GM23248 (cell line): Measurements from ENCODE around the gene LDB2. TPM values are rescaled to one million over a fixed set of nuclear protein-coding genes. Genes with fewer than 3 reads are reported as not detected.

ENCODE experiments used
- DNase-seq: peaks from one replicate; pipeline ENCODE4 v3.0.0-alpha.2; 2015
- H2AFZ ChIP-seq: fragments of 200-600 bp; sonication (generic); 2 replicates; pipeline ENCODE4 v1.6.1; 2016; ENCODE audit warnings: antibody characterized with exemption
- H3F3A ChIP-seq: fragments of 200-600 bp; sonication (generic); 2 replicates; pipeline ENCODE4 v1.6.1; 2016; ENCODE audit warnings: mild to moderate bottlenecking, antibody characterized with exemption, mixed run types; ENCODE audit not compliant: insufficient read depth
- H3K27ac ChIP-seq: fragments of 200-600 bp; sonication (generic); 2 replicates; pipeline ENCODE4 v1.5.1; 2016; ENCODE audit warnings: mild to moderate bottlenecking
- H3K27me3 ChIP-seq: fragments of 200-600 bp; sonication (generic); replicated peaks from 2 replicates; pipeline ENCODE4 v1.6.1; 2016; ENCODE audit warnings: mild to moderate bottlenecking; ENCODE audit not compliant: insufficient read depth
- H3K36me3 ChIP-seq: fragments of 200-600 bp; sonication (generic); 2 replicates; pipeline ENCODE4 v1.6.1; 2016; ENCODE audit warnings: low read depth, mild to moderate bottlenecking
- H3K4me1 ChIP-seq: fragments of 200-600 bp; sonication (generic); 2 replicates; pipeline ENCODE4 v1.6.1; 2016; ENCODE audit warnings: mild to moderate bottlenecking; ENCODE audit not compliant: insufficient read depth
- H3K4me2 ChIP-seq: fragments of 200-600 bp; sonication (generic); one replicate; pipeline ENCODE4 v1.6.1; 2016; ENCODE audit warnings: mild to moderate bottlenecking; ENCODE audit not compliant: unreplicated experiment
- H3K4me3 ChIP-seq: fragments of 200-600 bp; sonication (generic); 2 replicates; pipeline ENCODE4 v1.5.1; 2016; ENCODE audit warnings: mild to moderate bottlenecking
- H3K79me2 ChIP-seq: fragments of 200-600 bp; sonication (generic); 2 replicates; pipeline ENCODE4 v1.6.1; 2016; ENCODE audit warnings: mild to moderate bottlenecking; ENCODE audit not compliant: insufficient read depth
- H3K9ac ChIP-seq: fragments of 200-600 bp; sonication (generic); 2 replicates; pipeline ENCODE4 v1.6.1; 2016; ENCODE audit warnings: mild to moderate bottlenecking
- H3K9me2 ChIP-seq: fragments of 200-600 bp; sonication (generic); 2 replicates; pipeline ENCODE4 v1.6.1; 2016; ENCODE audit warnings: mixed run types, mild to moderate bottlenecking, moderate library complexity; ENCODE audit not compliant: insufficient read depth
- H3K9me3 ChIP-seq: fragments of 200-600 bp; sonication (generic); one replicate; pipeline ENCODE4 v1.6.1; 2017; ENCODE audit warnings: low read depth
- H4K20me1 ChIP-seq: fragments of 200-600 bp; sonication (generic); 2 replicates; pipeline ENCODE4 v1.6.0; 2016; ENCODE audit not compliant: insufficient read depth
- EZH2 ChIP-seq: fragments of 200-600 bp; sonication (generic); IDR thresholded peaks from 2 replicates; pipeline ENCODE4 v1.6.1; 2018; ENCODE audit warnings: antibody characterized with exemption, mild to moderate bottlenecking; ENCODE audit not compliant: insufficient read depth, poor library complexity, severe bottlenecking
- EZH2phosphoT487 ChIP-seq: fragments of 200-600 bp; sonication (generic); IDR thresholded peaks from 2 replicates; pipeline ENCODE4 v1.6.1; 2018; ENCODE audit warnings: antibody characterized with exemption, moderate library complexity, mild to moderate bottlenecking, low read depth; ENCODE audit not compliant: insufficient read depth
- WGBS, 2 experiments: methylation state at CpG; one replicate each; pipeline ENCODE4 v1.1.6; 2015 to 2017; ENCODE audit warnings: low lambda C conversion rate in 2 of 2, low coverage in 1 of 2; ENCODE audit errors: missing lambda C conversion rate in 2 of 2; 5-methylcytosine and 5-hydroxymethylcytosine counted together
- in situ Hi-C: fragments of 300-500 bp; cut with MboI; formaldehyde crosslinking; loops from 2 replicates; pipeline ENCODE4 v1.15.0; 2020
- polyA plus RNA-seq: library from polyadenylated mRNA; unstranded; fragments of >200 nt; fragmentation: Nextera tagmentation; extraction: Ambion mirVana; gene quantifications from 2 replicates; pipeline ENCODE4 v1.2.1, GENCODE V29; 2016
- total RNA-seq: library from RNA; depleted of rRNA; stranded (reverse); fragments of >200 nt; shearing (Covaris generic); gene quantifications from 2 replicates; pipeline ENCODE4 v1.2.3, GENCODE V29; 2014

Gene LDB2
- total and polyA plus RNA-seq, 2 experiments from 2014 or later, result 52.8 to 76.6 TPM

DNA sequence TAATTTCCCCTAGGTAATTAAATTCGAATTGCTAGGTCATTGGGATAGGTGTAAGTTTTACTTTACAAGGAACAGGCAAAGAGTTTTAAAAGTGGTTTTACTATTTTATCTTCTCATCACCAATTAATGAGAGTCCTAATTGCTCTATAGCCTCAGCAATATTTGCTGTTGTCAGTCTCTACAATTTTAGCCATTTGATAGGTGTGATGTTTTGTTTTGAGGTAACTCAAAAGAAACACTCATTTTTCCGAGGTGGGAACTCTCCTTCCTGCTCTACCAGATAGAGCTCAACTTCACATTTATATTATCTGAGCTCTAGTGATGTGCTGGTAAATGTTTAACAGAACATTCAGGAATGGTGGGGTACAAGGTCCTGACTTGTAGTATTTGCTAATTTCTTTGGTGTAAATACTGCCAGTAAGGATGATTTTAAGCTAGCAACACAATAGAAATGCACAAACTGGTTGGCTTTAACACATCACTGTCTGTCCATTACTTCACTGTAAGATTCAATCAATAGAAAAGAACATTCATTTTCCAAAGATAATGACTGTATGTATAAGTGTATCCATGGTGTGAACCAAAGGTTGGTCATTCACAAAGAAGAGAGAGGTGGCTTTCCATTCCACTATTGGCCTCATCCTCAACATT is 62.7 kb downstream of the LDB2 start:
- no peaks in the 10 kb centered on the region for H3K9me3 ChIP-seq
- H3K27ac ChIP-seq, result no peak overlapping the region
- no peaks in the 10 kb centered on the region for H3K27me3 ChIP-seq
- in situ Hi-C loops, result no loop called here
- TF ChIP-seq EZH2 (no peak), EZH2phosphoT487 (no peak)
- no peaks in the 10 kb centered on the region for H3K9me2 ChIP-seq
- H4K20me1 ChIP-seq, result no peaks in the 10 kb centered on the region
- 94 to 95% methylated on average over 2 of the region's 2 CpGs for WGBS, 2 experiments
- no peak overlapping the region for H3K4me3 ChIP-seq
- H3K9ac ChIP-seq, result no peak overlapping the region
- H3F3A ChIP-seq, result peaks cover 4% of the 10 kb centered on the region; the same call in 1 of the 2 replicates
- no peak overlapping the region for H3K4me2 ChIP-seq
- H3K36me3 ChIP-seq, result no peaks in the 10 kb centered on the region
- H2AFZ ChIP-seq, result no peak overlapping the region
- no peak for DNase-seq
- peaks cover 8% of the 10 kb centered on the region; the same call in 1 of the 2 replicates for H3K4me1 ChIP-seq
- peaks cover 78% of the 10 kb centered on the region for H3K79me2 ChIP-seq

DNA sequence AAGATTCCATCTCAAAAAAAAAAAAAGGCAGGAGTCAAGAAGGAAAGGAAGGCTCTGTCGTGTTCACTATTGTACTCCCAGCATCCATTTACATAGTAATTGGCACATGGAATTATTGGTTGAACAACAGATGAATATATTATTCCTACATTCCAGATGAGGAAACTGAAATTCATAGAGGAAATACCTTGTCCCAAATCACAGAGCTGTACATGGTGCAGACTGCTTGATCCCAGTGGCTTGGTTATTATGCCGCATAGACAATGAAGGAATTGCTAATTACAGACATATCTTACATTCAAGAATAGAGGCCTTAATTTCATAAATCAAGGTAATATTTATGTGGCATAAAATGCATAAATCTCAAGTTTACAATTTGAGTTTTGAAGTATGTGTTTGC is 63.6 kb downstream of the LDB2 start:
- 98 to 100% methylated on average over 2 of the region's 2 CpGs for WGBS, 2 experiments
- Histone ChIP-seq H2AFZ (no peak overlapping the region), H3K4me1 (peaks cover 8% of the 10 kb centered on the region; the same call in 1 of the 2 replicates), H3K9me3 (no peaks in the 10 kb centered on the region), H3K9ac (no peak overlapping the region), H3K79me2 (peaks cover 78% of the 10 kb centered on the region), H3K27me3 (no peaks in the 10 kb centered on the region), H3K4me3 (no peak overlapping the region), H3K36me3 (no peaks in the 10 kb centered on the region), H3F3A (peaks cover 4% of the 10 kb centered on the region; the same call in 1 of the 2 replicates), H4K20me1 (no peaks in the 10 kb centered on the region), H3K9me2 (no peaks in the 10 kb centered on the region), H3K4me2 (no peak overlapping the region), H3K27ac (no peak overlapping the region)
- DNase-seq, result no peak
- in situ Hi-C loops, result no loop called here
- no peak for TF ChIP-seq EZH2
- TF ChIP-seq EZH2phosphoT487, result no peak

DNA sequence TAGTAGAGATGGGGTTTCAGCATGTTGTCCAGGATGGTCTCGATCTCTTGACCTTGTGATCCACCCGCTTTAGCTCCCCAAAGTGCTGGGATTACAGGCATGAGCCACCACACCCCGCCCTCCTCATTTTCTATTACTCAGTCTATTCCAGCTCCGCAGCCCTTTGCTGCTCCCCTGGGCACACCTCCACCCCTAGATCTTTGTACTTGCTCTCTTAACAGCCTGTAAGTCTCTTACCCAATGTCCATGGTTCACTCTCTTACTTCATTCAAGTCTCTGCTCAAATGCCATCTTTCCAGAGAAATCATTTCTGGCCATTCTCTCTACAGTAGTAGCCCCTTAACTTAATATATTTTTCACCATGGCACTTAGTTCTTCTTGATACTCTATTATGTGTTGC is 64.7 kb downstream of the LDB2 start:
- peaks cover 67% of the 10 kb centered on the region for H3K79me2 ChIP-seq
- H3K9me3 ChIP-seq, result no peaks in the 10 kb centered on the region
- H3K9ac ChIP-seq, result no peak overlapping the region
- H3K4me1 ChIP-seq, result peaks cover 8% of the 10 kb centered on the region; the same call in 1 of the 2 replicates
- H3K27ac ChIP-seq, result no peak overlapping the region
- no peak for DNase-seq
- H3K4me3 ChIP-seq, result no peak overlapping the region
- H4K20me1 ChIP-seq, result no peaks in the 10 kb centered on the region
- H2AFZ ChIP-seq, result no peak overlapping the region
- TF ChIP-seq EZH2 (no peak), EZH2phosphoT487 (no peak)
- H3K36me3 ChIP-seq, result no peaks in the 10 kb centered on the region
- no peaks in the 10 kb centered on the region for H3K9me2 ChIP-seq
- no peaks in the 10 kb centered on the region for H3K27me3 ChIP-seq
- in situ Hi-C loops, result no loop called here
- WGBS, 2 experiments, result 97 to 100% methylated on average over 4 of the region's 4 CpGs
- H3K4me2 ChIP-seq, result no peak overlapping the region
- peaks cover 1% of the 10 kb centered on the region; the same call in 1 of the 2 replicates for H3F3A ChIP-seq

DNA sequence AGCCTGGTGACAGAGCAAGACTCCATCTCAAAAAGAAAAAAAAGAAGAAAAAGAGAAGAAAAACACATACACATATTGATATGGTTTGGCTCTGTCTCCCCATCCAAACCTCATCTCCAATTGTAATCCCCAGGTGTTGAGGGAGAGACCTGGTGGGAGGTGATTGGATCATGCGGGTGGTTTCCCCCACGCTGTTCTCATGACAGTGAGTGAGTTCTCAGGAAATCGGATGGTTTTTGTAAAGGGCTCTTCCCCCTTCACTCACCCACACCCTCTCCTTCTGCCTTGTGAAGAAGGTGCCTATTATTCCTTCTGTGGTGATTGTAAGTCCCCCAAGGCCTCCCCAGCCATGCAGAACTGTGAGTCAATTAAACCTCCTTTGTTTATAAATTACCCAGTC is 68.4 kb downstream of the LDB2 start:
- H3K27me3 ChIP-seq, result no peaks in the 10 kb centered on the region
- TF ChIP-seq EZH2, result no peak
- no peak for TF ChIP-seq EZH2phosphoT487
- H3K4me1 ChIP-seq, result peaks cover under 1% of the 10 kb centered on the region; the same call in 1 of the 2 replicates
- no peak overlapping the region for H3K9ac ChIP-seq
- in situ Hi-C loops, result no loop called here
- H3K4me2 ChIP-seq, result no peak overlapping the region
- H3K79me2 ChIP-seq, result peaks cover 46% of the 10 kb centered on the region
- no peak overlapping the region for H2AFZ ChIP-seq
- no peak overlapping the region for H3K27ac ChIP-seq
- H3K36me3 ChIP-seq, result no peaks in the 10 kb centered on the region
- WGBS, 2 experiments, result 94 to 97% methylated on average over 3 of the region's 3 CpGs
- H3F3A ChIP-seq, result 0 out of 2 replicates have a peak, but pooled peaks cover 7% of the 10 kb centered on the region
- H3K9me3 ChIP-seq, result no peaks in the 10 kb centered on the region
- no peaks in the 10 kb centered on the region for H3K9me2 ChIP-seq
- DNase-seq, result no peak
- H4K20me1 ChIP-seq, result no peaks in the 10 kb centered on the region
- H3K4me3 ChIP-seq, result no peak overlapping the region
